ENCODE measurements around the gene GPR153.

The GPR153 gene

GRCh38 chr1:6249739-6250689 lies 10.9 kb downstream of the GPR153 start:
- DNase-seq (ENCODE audit: low read depth, low spot score) = no peak

- peak; percentile 42 for DNase-seq (ENCODE audit: low read depth, low spot score)
Observed at GRCh38 chr1:6248932-6249738, 11.8 kb downstream of the GPR153 start.

DNA sequence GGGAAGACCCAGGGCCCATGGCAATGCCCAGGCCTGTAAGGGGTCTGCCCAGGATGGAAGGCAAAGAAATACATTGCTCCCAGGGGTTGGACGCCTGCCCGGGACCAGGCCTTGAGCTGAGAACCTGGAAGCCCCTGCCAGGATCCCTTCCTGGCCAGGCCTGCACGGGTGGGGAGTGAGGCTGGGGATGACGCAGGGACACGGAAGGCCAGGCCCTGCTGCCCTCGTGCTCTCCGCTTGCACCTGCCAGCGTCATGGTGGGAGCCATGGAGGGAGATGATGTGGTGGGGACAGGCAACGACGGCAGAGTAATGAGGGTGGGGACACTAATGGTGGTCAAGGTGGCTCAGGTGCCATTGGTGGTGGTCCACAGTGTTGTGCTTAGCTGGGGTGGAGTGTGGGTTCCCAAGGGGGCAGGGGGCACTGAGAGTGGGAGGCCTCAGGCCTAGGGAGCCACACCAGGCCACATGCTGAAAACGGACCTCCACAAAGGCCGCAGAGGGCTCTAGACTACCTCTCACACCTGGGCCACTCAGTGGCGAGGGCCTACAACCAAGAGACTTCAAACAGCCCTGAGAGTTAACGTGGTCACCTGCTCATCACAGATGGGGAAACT lies 12.6 kb downstream of the GPR153 start:
- DNase-seq (ENCODE audit: low read depth, low spot score) = no peak

GRCh38 chr1:6247651-6248050 lies 13.2 kb downstream of the GPR153 start:
- no peak for DNase-seq (ENCODE audit: low read depth, low spot score)

GRCh38 chr1:6246497-6247467 lies 14.1 kb downstream of the GPR153 start:
- peak; percentile 92 for DNase-seq (ENCODE audit: low read depth, low spot score)

DNA sequence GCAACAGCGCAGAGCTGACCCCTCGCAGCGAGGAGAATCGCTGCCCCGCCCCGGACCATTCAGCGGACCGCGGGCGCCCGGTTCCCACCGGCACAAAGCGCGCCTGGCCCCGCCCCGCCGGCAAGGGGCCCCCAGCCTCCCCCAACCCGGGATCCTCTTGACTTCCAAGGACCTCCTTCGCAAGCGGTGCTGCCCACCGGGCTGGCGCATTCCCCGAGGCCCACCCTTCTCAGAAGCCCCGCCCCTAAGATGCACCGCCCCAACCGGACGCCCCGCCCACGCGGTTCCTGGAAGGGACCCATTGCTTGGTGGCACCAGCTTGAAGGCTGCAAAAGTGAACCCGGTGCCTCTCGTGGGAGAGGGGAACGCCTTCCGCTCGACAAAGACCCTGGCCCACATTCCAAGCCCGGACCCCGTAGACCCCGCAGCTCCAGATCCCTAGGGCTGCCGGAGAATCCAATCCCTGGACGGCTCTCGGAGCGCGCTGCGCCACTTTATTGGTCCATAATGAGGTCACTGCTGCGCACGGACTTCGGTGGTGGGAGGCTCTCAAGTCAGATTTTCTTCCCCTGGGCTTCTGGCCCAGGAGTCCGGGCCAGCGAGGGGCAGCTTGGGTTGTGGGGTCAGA lies 14.9 kb downstream of the GPR153 start:
- peak; percentile 85 for DNase-seq (ENCODE audit: low read depth, low spot score)

DNA sequence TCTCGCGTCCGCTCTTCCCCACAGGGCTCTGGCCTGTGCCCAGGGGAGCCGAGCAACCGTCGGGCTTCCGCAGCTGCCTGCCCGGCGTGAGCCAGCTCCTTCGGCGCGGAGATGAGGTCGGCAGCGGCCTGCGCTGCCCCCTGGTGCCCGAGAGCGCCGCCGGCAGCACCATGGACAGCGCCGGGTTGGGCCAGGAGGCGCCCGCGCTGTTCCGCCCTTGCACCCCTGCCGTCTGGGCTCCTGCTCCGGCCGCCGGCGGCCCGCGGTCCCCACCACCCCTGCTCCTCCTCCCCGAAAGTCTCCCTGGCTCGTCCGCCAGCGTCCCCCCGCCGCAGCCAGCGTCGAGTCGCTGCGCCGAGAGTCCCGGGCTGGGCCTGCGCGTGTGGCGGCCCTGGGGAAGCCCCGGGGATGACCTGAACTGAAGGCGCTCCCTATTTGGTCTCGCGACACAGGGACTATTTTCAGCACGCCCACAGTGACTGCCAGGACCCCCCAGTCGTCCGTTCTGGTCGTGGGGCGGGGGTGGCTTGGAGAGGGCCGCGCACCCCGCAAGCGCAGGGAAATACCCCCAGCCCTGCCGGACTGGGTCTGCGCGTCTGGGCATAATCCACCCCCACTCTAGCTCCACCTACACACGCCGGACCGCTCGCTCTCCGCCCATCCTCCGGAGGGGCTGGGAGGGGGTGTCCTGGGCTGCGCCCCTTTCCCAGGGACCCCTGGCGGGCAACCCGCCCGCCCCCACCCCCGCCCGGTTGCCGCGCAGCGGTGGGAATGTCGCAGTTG lies 15.6 kb downstream of the GPR153 start:
- peak; percentile 93 for DNase-seq (ENCODE audit: low read depth, low spot score)

- no peak for DNase-seq (ENCODE audit: low read depth, low spot score)
Observed at GRCh38 chr1:6244401-6245049, 16.4 kb downstream of the GPR153 start.

DNA sequence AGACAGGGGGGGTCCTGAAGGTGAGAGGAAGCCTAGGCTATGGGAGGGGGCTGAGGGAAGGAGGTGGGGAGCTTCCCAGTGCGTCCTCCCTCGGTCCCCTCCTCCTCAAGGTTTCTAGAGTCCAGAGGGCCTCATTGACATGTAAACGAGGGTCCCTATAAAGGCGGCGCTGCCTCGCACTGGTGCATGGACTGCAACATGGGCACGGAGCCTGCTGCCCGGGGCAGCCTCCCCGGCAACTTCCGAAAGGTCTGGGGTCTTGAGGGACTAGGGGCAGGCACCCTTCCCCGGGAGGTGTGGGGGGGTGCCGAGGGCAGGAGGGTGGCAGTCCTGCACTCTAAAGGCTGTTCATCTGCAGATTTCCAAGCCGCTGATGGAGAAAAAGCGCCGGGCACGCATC lies 16.9 kb downstream of the GPR153 start, which contains the start of gene HES3:
Gene HES3, plus strand, starts transcription at position 187 of the 400 bp plus-strand sequence. Its CDS starts 187 bp downstream, at position 374.
- DNase-seq (ENCODE audit: low read depth, low spot score) = no peak

GRCh38 chr1:6243053-6243834 lies 17.7 kb downstream of the GPR153 start:
- no peak for DNase-seq (ENCODE audit: low read depth, low spot score)

GRCh38 chr1:6241887-6242740 lies 18.8 kb downstream of the GPR153 start:
- DNase-seq (ENCODE audit: low read depth, low spot score) = peak; percentile 81

- DNase-seq (ENCODE audit: low read depth, low spot score) = peak; percentile 33
Observed at GRCh38 chr1:6241107-6241886, 19.6 kb downstream of the GPR153 start.

DNA sequence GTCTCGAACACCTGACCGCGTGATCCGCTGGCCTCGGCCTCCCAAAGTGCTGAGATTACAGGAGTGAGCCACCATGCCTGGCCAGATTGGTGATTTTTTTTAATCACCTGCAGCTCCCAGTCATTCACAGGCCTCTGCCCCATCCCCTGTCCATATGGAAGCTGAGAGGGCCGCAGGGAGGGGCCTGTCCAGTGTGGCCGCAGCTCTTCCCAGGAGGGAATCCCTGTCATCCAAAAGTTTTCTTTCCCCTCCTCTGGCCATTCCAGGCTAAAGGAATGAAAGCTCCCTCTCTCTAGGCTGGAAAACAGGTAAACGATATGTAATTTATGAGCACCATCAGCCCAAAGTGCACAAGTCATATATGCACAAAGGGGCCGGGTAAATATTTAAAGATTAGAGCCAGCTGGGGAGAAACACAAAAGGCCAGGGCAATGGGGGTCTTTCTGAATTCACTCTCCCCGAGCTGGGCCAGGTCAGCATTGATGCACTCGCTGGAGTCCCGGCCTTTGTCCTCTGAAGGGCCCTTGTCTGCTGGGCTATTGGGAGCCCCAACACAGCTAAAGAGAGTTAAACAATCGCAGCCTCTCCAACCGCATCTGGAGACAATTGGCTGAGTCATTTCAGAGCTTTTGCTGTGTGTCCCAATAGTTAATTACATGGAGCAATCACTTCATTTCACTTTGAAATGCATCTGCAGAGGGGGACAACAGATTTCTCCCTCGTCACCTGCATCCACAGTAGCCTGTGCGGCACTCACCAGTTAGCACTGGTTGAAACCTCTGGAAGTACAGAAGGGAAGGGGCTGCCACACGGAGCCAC lies 20.7 kb downstream of the GPR153 start:
- DNase-seq (ENCODE audit: low read depth, low spot score) = peak; percentile 52

- peak; percentile 74 for DNase-seq (ENCODE audit: low read depth, low spot score)
Observed at GRCh38 chr1:6239213-6239752, 21.6 kb downstream of the GPR153 start.

- no peak for DNase-seq (ENCODE audit: low read depth, low spot score)
Observed at GRCh38 chr1:6237093-6237492, 23.8 kb downstream of the GPR153 start.
